HG03565 (cell line): ENCODE measurements around the gene ANKFN1.

Experiments used
- ATAC-seq: cut with Tn5 transposase; IDR thresholded peaks from one replicate; pipeline ENCODE4 v1.9.1; 2021; ENCODE audit warnings: mild to moderate bottlenecking, moderate library complexity; ENCODE audit not compliant: unreplicated experiment

Gene ANKFN1

DNA sequence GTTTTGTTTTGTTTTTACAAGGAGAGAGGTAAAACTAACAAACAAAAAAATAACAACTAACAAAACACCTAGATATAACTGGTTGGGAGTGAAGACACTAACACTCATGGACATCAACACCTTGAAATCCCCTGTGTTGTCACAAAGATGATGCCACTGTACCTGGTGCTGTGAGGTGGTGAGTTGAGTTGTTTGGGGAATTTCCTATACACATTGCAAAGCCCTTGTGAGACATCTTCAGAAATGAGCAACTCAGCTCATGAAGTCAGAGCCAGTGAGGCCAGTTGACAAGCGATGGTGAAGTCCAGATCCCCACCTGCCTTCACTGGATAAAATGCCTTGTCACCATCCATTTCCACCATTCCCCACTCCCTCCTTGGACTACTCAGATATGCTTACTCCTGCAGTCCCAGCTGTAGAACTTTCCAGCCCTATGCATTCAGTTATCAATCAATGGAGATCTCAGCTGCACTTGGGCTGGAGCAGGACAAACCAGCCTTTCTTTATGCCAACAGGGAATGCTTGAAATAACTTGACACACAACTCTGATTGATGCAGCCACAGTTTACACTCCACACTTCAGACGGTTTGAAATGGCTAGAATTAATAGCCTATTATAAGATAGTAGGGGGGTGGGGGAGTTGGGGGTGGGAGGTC lies 22.2 kb downstream of the ANKFN1 start:
- ATAC-seq, result no peak

DNA sequence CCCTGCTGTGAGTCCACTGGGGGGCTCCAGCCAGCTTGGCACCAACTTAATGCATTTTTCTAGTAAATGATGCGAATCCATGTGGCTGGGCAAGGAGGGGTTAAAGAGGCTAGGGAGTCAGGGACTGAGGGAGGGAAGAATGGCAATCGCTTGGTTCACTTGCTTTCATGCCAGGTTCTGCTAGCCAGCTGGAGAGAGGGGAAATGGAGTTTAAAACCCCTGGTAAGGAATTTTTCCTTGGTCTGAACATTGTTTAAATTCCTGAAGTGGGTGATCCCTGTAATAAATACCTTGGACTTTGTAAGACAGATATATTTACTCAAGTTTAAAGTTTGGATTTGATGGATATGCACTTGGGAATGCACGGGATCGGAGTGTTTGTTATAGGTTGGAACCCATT lies 22.8 kb downstream of the ANKFN1 start:
- ATAC-seq, result no peak

DNA sequence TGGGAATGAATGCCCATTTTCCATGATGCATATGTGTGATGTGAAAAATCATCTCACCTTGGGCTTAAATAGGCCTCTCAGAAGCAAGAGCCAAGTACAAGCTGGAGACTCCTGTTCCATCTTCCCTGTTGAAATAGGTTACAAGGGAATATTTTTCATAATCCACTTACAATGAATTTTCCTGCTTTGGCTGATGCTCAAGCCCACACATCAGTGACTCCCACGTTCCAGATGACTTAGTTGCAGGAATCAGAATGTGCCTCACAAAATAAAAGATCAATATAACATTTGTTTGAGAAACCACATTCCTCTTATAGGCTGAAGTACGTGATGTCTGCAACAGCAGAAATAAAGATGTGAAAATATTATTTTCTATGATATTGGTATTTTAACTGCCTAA lies 24.1 kb downstream of the ANKFN1 start:
- ATAC-seq, result no peak

DNA sequence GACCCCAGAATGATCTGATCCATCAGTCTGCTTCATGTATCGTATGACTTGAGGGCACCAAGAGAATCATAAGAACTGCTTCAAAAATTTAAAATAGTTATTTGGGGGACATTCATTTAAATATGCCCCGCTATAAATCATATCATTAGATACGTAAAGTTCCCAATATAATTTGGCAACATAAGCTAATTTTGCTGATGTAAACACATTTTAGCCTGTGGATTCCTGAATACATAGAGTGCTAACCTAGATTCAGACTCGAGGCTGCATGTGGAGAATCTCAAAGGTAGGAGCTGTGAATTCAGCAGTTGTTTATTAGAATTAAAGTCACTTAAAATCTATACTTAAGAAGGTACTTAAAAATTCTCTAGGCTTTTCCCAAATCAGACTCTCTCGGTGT lies 24.9 kb downstream of the ANKFN1 start:
- ATAC-seq, result no peak

DNA sequence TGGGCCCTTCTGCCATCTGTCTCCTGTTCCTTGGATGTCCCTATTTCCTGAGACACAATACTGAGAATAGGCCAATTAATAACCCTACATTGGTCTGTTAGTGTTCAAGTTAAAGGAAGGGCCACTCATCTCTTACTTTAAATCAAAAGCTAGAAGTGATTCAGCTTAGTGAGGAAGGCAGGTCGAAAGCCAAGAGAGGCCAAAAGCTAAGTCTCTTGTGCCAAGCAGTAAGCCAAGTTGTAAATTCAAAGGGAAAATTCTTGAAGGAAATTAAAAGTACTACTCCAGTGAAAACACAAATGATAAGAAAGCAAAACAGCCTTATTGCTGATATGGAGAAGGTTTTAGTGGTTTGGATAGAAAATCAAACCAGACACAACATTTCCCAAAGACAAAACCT lies 28.8 kb downstream of the ANKFN1 start:
- ATAC-seq, result no peak

DNA sequence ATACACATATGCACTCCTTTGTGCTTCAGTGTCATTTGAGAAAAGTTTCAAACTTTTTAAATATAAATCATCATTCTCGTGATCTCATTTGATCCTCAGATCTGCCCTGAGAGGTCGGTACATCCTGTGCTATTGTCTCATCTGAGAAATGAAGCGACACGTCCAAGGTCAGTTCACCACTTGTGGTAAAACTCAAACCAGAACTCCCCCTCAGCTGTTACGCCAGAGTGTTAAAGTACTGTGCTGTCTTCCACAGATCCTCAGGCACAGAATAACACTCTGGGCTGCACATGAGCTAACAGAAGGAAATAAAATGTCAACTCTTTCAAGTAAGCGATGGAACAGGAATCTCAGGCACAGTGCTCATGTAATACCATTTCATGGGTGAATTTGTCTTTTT lies 31.4 kb downstream of the ANKFN1 start:
- no peak for ATAC-seq

DNA sequence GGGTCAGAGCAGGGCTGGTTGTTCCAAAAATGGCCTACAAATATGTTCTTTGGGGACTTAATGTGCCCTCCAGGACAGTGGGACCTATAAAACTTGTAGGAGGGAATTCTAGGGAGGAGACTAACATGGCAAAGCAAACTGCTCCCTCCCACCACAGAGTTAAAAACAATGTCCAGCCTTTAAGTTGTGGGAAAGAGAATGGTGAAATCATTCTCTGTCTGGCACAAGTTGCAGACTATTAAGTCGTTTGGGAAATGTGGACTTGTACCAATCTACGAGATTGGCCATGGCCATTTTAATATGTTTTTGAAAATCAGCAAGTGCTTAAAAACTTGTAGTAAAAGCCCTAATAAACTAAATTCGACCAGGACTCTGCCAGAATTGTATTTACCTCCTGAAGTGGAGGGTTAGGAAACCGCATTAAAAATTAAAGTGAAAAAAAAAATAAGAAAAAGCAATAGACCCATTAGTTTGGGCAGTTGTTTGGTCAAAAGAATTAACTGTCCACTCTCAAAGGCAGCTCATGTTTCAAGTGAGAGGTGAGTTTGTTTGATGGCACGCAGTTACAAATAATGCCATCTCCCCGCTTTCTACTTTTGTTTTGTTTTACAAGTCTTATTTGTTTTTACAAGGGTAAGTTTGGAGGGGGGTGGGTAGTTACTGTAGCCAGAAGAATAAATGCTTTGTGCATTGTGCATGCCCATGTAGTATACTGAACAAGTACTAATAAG lies 32.4 kb downstream of the ANKFN1 start:
- ATAC-seq, result no peak

DNA sequence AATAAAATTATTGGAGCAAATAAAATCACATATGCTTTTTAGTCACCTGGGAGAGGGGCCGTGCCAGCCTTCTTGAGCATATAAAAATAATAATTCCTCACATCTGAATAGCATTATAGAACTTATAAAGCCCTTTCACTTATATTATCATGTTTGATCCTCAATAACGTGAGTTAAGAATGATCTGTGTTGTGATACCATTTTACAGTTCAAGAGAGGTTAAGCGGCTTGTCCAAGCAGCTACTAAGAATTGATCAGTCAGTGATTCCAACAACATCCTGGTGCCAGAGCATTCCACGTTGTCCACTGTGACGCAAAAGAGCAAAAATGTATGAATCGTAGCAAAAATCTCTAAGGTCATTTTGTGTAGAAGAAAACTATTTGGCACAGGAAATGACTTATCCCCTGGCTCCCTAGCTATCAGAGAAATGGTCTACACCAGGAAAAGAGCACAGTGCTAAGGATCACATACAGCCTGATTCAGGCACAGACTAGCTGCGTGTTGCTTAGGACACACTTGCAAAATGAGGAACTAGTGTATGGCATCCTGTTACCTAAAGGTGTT lies 33.0 kb downstream of the ANKFN1 start:
- no peak for ATAC-seq

DNA sequence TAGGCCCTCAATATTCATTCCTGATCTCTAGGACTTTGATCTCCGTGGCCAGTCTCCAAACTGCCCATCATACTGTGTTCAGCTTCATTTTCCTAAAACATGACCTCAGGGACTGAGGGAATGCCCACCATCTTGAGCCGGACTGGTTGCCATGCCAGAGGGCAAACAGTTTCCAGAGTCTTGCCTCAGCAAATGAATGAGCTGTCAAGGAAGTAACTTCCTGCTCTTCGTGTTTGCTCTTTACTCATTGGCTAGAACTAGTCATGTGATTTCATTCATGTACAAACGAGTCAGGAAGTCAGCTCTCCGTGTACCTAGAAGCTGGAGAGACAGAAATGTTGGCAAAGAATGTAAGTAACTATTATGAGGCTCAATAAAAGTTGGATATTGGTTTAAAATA lies 50.2 kb downstream of the ANKFN1 start:
- ATAC-seq, result no peak

DNA sequence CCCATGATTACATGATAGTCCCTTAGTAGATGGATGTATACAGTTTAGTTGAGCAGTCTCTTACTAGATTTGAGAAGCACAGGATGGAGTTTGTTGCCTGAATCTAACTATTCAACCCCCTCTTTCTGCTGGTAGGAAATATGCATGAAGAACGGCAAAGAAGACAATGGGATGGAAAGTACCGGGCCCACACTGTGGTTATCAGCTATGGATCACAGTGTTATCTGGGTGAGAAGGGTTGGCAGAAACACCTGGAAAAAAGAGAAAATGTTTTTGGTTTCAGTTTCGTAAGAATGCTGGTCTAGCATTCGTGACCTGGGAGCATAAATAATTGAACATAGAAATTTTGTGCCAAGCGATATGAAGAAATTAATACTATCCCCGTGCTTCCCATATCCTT lies 53.1 kb downstream of the ANKFN1 start:
- no peak for ATAC-seq

DNA sequence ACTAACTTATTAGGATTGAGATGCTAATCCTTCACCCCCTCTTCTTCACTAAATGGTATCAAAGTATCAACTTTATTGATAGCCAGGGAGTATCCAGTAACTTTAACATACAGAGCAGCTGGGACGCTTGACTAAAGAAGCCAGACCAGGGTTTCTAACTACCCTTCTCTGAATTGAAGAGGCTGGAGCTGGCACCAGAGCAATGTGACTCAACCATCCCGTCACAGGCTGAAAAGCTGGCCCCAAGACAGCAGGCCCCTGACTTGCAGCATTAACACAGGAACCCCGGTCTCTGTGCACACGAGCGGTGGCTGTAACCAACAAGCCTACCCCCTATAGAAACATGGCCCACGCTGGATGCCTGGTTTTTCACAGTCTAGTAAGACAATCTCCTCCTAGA lies 59.8 kb downstream of the ANKFN1 start:
- ATAC-seq, result no peak

DNA sequence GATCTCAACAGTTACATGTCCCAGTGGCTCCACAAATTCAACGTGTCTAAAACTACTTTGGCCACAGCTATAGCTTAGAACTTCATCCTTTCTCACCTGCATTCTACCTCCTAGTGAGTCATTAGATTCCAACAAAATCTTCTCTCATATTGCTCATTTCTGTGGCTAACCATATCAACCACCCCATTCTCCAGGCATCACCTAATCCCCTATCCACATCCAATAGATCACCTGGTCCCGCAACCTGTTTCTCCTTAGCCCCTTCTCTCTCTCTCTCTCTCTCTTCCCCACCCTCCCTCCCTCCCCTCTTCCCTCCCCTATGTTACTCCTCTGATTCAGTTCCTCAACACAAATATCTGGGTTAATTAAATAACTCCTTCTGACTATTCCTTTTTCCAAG lies 64.6 kb downstream of the ANKFN1 start:
- ATAC-seq, result no peak

DNA sequence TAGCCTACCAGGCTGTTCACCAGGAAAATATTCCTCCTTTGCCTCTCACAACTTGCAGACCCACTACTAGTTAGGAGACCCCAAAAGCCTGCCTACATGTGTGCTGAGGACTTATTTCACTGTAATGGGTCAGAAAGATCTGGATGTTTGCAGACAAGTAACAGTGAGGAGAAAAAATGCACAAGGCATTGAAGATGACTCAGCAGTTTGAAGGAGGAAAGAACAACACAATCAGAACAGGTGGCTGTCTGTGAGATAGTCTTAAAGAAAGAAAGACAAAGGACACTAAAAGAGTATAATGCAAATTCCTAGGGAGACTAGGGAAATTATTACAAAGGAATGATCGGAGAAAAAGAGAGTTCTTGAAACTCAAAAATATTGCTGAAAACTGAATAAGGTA lies 69.0 kb downstream of the ANKFN1 start:
- ATAC-seq, result no peak

DNA sequence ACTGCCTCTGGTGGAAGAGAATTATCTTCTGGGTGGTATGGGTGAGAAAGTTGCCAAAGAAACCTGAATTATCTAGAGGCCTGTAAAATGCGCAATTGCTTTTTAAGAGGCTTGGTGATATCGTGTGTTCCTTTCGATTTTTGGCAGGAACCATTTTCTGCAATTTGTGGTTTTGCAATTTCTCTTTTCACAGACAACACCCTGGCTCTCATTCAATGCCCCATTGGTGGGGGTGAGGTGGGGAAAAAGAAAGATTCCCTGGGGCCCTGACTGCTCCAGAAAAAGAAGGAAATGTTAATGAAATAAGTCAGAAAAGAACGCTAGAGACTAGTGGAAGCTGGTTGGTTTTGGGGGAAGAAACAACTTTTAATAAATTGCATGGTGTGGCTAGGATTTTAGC lies 77.4 kb downstream of the ANKFN1 start:
- no peak for ATAC-seq

DNA sequence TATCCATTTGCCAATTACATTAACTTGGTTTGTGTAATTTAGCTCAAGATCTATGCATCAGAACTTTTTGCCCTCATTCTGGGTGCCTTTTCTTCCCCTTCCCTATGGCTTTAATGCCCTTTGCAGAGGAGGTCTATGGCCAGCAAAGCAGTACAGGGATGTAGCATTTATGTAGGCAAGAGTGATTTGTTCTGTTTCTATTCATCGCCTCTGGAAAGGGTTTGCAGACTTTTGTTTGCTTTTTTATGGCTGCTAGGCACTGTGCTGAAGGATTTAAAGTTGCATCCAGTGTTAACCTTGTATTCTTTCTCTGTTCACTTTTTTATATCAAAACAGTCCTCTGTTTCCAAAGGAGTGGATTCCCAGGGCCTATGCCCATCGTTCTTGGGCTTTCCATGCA lies 78.0 kb downstream of the ANKFN1 start:
- no peak for ATAC-seq

DNA sequence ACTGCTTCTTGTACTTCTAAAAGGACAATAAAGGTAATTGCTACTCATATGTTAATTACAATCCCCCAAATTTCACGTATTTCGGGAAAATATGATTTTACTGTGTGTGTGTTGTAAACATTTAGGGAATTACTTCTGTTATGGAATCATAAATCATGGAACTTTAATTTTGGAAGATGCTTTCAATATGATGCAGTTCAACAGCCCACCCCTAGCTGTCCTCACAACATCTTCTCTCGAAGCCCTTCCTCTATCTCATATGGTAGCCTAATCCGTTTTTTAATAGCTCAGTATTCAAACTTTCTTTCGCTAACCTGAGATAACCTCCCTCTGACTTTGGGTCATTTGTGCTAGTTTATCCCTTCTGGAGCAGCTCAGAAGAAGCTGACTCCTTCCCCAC lies 78.4 kb downstream of the ANKFN1 start:
- no peak for ATAC-seq

DNA sequence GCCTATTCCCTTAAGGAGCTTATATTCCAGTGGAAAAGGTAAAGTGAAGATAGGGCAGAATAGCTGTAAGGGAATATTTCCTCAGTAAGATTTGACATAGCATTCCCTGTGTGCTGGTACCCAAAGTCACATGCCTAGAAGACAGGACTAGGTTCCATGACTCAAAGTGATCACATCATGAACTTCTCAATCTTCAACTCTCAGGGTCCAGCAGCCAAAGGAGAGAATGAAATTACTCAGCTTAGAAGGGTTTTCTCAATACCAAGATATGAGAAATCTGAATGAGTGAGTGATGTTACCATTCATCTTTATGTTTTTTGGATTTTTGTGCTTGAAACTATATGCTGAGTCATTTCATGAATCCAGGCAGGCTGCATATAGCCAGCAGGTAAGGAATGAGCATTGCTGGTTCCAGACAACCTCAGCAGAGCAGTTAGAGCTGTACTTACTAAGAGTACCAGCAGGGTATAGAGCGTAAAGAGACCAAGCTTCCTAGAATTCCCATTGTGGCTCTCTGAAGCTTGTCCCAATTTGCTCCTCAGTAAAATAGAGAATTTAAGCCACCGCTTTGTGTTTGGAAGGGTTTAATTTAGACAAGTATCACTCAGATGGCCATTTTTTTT lies 91.1 kb downstream of the ANKFN1 start:
- ATAC-seq, result no peak

DNA sequence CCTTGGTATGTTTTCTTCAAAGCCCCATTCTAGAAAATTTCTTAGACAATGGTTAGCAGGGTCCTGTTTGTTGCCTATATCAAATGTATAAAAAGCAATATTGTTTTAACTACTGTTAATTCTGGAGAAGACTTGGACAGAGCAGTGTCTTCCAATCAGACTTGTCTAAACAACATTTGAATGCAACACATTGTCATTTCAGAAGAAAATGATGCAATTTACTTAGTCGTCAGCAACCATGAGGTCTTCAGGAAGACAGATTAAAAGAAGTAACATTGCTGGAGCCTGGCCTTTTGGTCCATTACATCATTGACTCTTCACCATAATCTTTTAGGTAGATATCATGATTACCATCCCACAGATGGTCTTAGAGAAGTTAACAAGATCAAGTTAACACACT lies 94.5 kb downstream of the ANKFN1 start:
- ATAC-seq, result no peak

DNA sequence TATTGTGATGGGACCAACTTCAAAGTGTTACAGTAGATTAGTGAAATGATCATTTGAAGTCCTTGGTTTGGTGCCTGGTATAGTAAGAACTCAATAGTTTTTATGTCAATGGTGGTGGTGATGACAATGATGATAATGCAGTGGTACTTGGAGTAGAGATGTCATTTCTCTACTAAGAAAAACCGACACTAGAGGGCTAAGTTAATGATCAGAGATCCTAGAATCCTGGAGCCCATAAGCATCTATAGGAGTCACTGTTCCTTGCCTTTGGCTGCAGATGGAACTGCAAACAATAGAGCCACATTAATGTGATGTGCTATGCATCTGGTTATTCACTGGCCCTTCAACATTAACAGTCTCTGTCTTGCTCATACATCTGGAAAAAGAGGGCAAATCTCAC lies 103.8 kb downstream of the ANKFN1 start:
- no peak for ATAC-seq

DNA sequence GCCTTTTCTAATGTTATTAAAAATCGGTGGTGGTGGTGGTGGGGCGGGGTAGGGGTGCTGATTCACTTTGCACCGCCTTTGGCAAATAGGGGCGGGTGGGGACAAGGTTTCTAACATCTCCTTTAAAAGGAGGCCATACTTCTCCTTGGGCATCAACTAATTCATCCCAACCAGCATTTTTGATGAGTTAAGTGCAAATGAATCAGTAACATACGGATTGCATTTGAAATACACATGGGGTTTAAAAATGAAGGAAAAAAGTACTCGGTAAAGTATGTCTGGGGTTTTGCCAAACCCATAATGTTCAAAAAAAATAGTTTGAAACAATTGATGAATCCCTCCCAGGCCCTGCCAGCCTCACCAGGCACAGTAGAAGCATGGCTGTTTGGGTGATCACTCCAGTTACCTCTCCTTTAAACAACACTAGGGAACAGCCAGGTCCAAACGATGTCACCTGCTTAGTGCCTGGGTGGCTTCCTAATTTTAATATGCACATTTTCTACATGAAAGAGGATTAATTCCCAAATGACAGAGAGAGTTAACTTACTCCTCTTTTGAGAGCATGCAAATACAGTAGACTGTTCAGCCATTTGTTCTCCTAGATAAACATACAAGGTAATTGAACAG lies 107.2 kb downstream of the ANKFN1 start:
- no peak for ATAC-seq

DNA sequence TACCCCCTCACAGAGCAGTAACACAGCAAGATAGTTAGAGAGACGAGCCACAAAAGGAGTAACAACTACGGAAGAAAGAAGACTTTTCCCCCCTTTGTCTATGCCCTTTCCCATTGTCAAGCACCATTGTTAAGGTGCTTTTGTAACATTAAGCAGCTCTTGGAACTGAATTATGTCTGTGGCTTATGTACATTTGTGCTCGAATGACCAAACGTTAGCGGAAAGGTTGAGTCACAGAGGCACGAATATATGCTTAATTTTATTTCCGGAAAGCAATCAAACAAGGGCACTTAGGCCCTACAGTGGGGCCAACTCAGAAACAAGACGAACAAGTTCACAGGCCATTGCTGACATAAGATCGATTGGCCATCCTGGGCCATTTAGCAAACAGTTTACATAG lies 109.5 kb downstream of the ANKFN1 start:
- no peak for ATAC-seq
